B cell (primary cell): ENCODE data around the gene DYTN. TPM values are rescaled to one million over a fixed set of nuclear protein-coding genes. Genes with fewer than 3 reads are reported as not detected.

Source experiments
- ATAC-seq: fragments of 200-7000 bp; cut with Tn5 transposase; one replicate; pipeline ENCODE4 v1.10.0; 2021; ENCODE audit warnings: low read depth, mild to moderate bottlenecking, moderate number of reproducible peaks, moderate library complexity
- CTCF ChIA-PET: fragments of 350-600 bp; sonication (Branson Sonifier 250); formaldehyde crosslinking; loops from one replicate; lab custom pipeline; 2021; ENCODE audit warnings: antibody characterized with exemption, inconsistent platforms; lab: Charles Lee
- POLR2A ChIA-PET: fragments of 350-600 bp; sonication (Branson Sonifier 250); formaldehyde crosslinking; loops from one replicate; lab custom pipeline; 2021; ENCODE audit warnings: antibody characterized with exemption; lab: Charles Lee
- DNase-seq: peaks from one replicate; pipeline ENCODE4 v3.0.0; 2013
- H2AFZ ChIP-seq: 2 replicates; pipeline ENCODE4 v1.6.1; 2012; ENCODE audit warnings: mild to moderate bottlenecking, low read depth, low read length; ENCODE audit not compliant: insufficient read depth, poor library complexity, severe bottlenecking
- H3K27ac ChIP-seq, 2 donors: 1 replicate in 1 of 2; 2 replicates in 1 of 2; pipeline ENCODE4 v1.5.1; 2012 to 2013; ENCODE audit warnings: low read length in 2 of 2, mild to moderate bottlenecking in 2 of 2, moderate library complexity in 1 of 2
- H3K27me3 ChIP-seq, 4 experiments: fragments of 200-600 bp in 1 of 4; sonication (generic) in 1 of 4; replicated peaks in 1 of 4; 1 replicate in 2 of 4; 2 replicates in 2 of 4; pipeline versions ENCODE4 v1.6.1 to v1.7.0; 2013 to 2016; ENCODE audit warnings: low read length in 3 of 4, mild to moderate bottlenecking in 2 of 4, mixed read lengths in 1 of 4, moderate library complexity in 1 of 4; ENCODE audit not compliant: insufficient read depth in 4 of 4, control insufficient read depth in 3 of 4; ENCODE audit errors: control extremely low read depth in 1 of 4
- H3K36me3 ChIP-seq, 2 experiments: replicated peaks in 1 of 2; 1 replicate in 1 of 2; 2 replicates in 1 of 2; pipeline versions ENCODE4 v1.6.1 to v1.7.1; 2013; ENCODE audit warnings: low read length in 1 of 2; ENCODE audit not compliant: insufficient read depth in 2 of 2, control insufficient read depth in 1 of 2; ENCODE audit errors: control extremely low read depth in 1 of 2, extremely low read depth in 1 of 2
- H3K4me1 ChIP-seq, 2 donors: fragments of 200-600 bp in 1 of 2; sonication (generic) in 1 of 2; 1 replicate in 1 of 2; 2 replicates in 1 of 2; pipeline versions ENCODE4 v1.5.1 to v1.6.1; 2013 to 2017; ENCODE audit warnings: low read length in 2 of 2; ENCODE audit not compliant: control insufficient read depth in 2 of 2, insufficient read depth in 2 of 2
- H3K4me2 ChIP-seq: replicated peaks from 2 replicates; pipeline ENCODE3; 2012; ENCODE audit warnings: mild to moderate bottlenecking, low read depth, low read length; ENCODE audit not compliant: poor library complexity, severe bottlenecking
- H3K4me3 ChIP-seq, 5 experiments: fragments of 200-600 bp in 1 of 5; sonication (generic) in 1 of 5; 1 replicate in 3 of 5; 2 replicates in 2 of 5; pipeline versions ENCODE4 v1.5.1 to v1.7.0; 2011 to 2016; ENCODE audit warnings: low read length in 4 of 5, mild to moderate bottlenecking in 4 of 5, low read depth in 2 of 5, control low read depth in 1 of 5, moderate library complexity in 1 of 5; ENCODE audit not compliant: insufficient read depth in 1 of 5; ENCODE audit errors: control extremely low read depth in 1 of 5, extremely low read depth in 1 of 5
- H3K79me2 ChIP-seq: fragments of 200-600 bp; sonication (generic); one replicate; pipeline ENCODE4 v1.6.0; 2016; ENCODE audit warnings: low read length; ENCODE audit not compliant: control insufficient read depth, insufficient read depth
- H3K9ac ChIP-seq: fragments of 200-600 bp; sonication (generic); 2 replicates; pipeline ENCODE4 v1.6.1; 2017; ENCODE audit warnings: mild to moderate bottlenecking, low read length, moderate library complexity
- H3K9me3 ChIP-seq, 3 donors: one replicate each; pipeline versions ENCODE4 v1.6.1 to v1.7.1; 2013; ENCODE audit warnings: low read length in 2 of 3; ENCODE audit not compliant: control insufficient read depth in 2 of 3, insufficient read depth in 1 of 3; ENCODE audit errors: control extremely low read depth in 1 of 3
- H4K20me1 ChIP-seq: 2 replicates; pipeline ENCODE4 v1.6.0; 2012; ENCODE audit warnings: mild to moderate bottlenecking, low read length; ENCODE audit not compliant: insufficient read depth, control insufficient read depth, poor library complexity, severe bottlenecking
- H3K27ac Mint-ChIP-seq: one replicate; pipeline ENCODE4 v1.8.0; 2021; ENCODE audit warnings: mixed read lengths
- H3K27me3 Mint-ChIP-seq: one replicate; pipeline ENCODE4 v1.8.0; 2021; ENCODE audit warnings: mixed read lengths
- H3K4me1 Mint-ChIP-seq: one replicate; pipeline ENCODE4 v1.8.0; 2021; ENCODE audit warnings: mixed read lengths
- H3K4me3 Mint-ChIP-seq: one replicate; pipeline ENCODE4 v1.8.0; 2021; ENCODE audit warnings: mixed read lengths
- H3K9me3 Mint-ChIP-seq: one replicate; pipeline ENCODE4 v1.8.0; 2022; ENCODE audit warnings: mixed read lengths; ENCODE audit not compliant: insufficient read depth
- EZH2 ChIP-seq: IDR thresholded peaks from 2 replicates; pipeline ENCODE4 v1.6.1; 2012; ENCODE audit warnings: borderline replicate concordance, low read depth, mild to moderate bottlenecking, moderate library complexity, low read length; ENCODE audit not compliant: insufficient read depth, poor library complexity, severe bottlenecking
- WGBS: methylation state at CpG from one replicate; pipeline ENCODE4 v1.1.5; 2013; ENCODE audit warnings: missing lambda C conversion rate; ENCODE audit not compliant: insufficient coverage; 5-methylcytosine and 5-hydroxymethylcytosine counted together
- intact Hi-C: fragments of 100-400 bp; cut with micrococcal nuclease; formaldehyde crosslinking; loops from one replicate; pipeline ENCODE4 v1.10.0; 2022
- polyA plus RNA-seq: library from polyadenylated mRNA; depleted of rRNA; stranded (reverse); fragments of >200 nt; gene quantifications from 2 replicates; pipeline ENCODE4 v1.2.3, GENCODE V29; 2012
- total RNA-seq, 2 donors: library from RNA; stranded (reverse); fragments of 120-200 nt in 1 of 2; gene quantifications; 1 replicate in 1 of 2; 2 replicates in 1 of 2; pipeline versions ENCODE4 v1.2.3 to v1.2.4, GENCODE V29; 2013 to 2022
- TF ChIP-seq, protein P1 (sequence below): fragments of 200-600 bp; IDR thresholded peaks from one replicate; pipeline ENCODE4 v1.8.0; 2022; ENCODE audit warnings: antibody characterized with exemption, mild to moderate bottlenecking

Gene DYTN
- total and polyA plus RNA-seq, 2 donors (not counting 1 experiment from before 2014, with no cell fraction given), result not detected

DNA sequence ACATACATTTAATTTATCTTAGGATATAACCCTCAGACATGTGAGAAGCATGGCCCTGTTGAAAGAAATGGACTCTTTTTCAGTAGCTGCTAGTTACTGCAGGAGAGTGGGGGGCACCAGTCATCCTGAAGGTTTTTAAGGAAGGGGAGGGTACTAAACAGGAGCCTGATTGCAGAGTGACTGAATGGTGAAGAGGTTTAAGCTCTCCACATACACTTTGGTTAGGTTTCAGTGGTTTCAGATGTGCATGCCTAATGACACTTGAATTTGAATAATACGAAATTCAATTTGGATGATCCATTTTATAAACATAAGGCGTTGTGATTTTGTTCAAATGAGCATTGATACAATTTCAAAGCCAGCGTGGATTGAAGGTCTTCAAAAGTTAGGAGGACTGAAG, 86.9 kb downstream of the DYTN start:
- ATAC-seq, result no peak
- TF ChIP-seq, protein P1, sequence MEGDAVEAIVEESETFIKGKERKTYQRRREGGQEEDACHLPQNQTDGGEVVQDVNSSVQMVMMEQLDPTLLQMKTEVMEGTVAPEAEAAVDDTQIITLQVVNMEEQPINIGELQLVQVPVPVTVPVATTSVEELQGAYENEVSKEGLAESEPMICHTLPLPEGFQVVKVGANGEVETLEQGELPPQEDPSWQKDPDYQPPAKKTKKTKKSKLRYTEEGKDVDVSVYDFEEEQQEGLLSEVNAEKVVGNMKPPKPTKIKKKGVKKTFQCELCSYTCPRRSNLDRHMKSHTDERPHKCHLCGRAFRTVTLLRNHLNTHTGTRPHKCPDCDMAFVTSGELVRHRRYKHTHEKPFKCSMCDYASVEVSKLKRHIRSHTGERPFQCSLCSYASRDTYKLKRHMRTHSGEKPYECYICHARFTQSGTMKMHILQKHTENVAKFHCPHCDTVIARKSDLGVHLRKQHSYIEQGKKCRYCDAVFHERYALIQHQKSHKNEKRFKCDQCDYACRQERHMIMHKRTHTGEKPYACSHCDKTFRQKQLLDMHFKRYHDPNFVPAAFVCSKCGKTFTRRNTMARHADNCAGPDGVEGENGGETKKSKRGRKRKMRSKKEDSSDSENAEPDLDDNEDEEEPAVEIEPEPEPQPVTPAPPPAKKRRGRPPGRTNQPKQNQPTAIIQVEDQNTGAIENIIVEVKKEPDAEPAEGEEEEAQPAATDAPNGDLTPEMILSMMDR, result no peak
- TF ChIP-seq EZH2, result no peak
- Mint-ChIP-seq H3K4me1 (no peaks in the 10 kb centered on the region), H3K27ac (no peak overlapping the region), H3K27me3 (peaks cover 19% of the 10 kb centered on the region), H3K4me3 (no peak overlapping the region), H3K9me3 (no peaks in the 10 kb centered on the region)
- H3K27ac ChIP-seq, result no peak overlapping the region
- intact Hi-C loops, result no loop called here
- no peaks in the 10 kb centered on the region for H3K4me1 ChIP-seq
- POLR2A ChIA-PET, result no interaction called here
- CTCF ChIA-PET, result no interaction called here
- H3K79me2 ChIP-seq, result no peaks in the 10 kb centered on the region
- DNase-seq, result no peak
- WGBS, result no CpG with 5 or more reads among the region's 3 CpGs
- no peaks in the 10 kb centered on the region for H4K20me1 ChIP-seq
- H3K36me3 ChIP-seq, result no peaks in the 10 kb centered on the region
- H3K4me3 ChIP-seq, result no peak overlapping the region
- no peak overlapping the region for H3K4me2 ChIP-seq
- no peaks in the 10 kb centered on the region for H3K27me3 ChIP-seq
- no peak overlapping the region for H3K9ac ChIP-seq
- no peaks in the 10 kb centered on the region for H3K9me3 ChIP-seq
- H2AFZ ChIP-seq, result no peak overlapping the region

DNA sequence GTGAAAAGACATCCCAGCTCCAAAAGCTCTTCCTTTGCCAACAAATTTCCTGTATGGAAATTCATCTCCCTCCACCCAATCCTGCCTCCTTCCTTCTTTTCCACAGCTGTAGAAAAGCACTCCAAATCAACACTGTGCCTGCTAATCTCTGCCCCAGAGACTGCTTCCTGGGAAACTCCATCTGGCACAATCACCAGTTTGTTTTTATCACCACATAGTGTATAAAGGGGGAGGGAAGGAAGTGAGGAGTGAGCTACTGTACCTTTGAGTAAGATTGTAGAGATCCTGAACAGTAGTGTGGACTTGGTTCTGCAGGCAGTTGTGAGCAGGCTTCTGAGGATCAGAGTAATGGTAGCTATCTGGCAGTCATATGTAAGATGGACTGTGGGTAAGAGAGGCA, 90.6 kb downstream of the DYTN start:
- Mint-ChIP-seq H3K27ac (no peak overlapping the region), H3K9me3 (no peaks in the 10 kb centered on the region), H3K4me3 (no peak overlapping the region), H3K4me1 (no peaks in the 10 kb centered on the region), H3K27me3 (peaks cover 19% of the 10 kb centered on the region)
- CTCF ChIA-PET, result no interaction called here
- Histone ChIP-seq H3K27ac (no peak overlapping the region), H3K4me1 (no peaks in the 10 kb centered on the region), H3K36me3 (no peaks in the 10 kb centered on the region), H4K20me1 (no peaks in the 10 kb centered on the region), H3K9me3 (no peaks in the 10 kb centered on the region), H3K27me3 (no peaks in the 10 kb centered on the region), H3K79me2 (no peaks in the 10 kb centered on the region), H3K9ac (no peak overlapping the region), H3K4me3 (no peak overlapping the region), H3K4me2 (no peak overlapping the region), H2AFZ (no peak overlapping the region)
- DNase-seq (no peak), ATAC-seq (no peak)
- POLR2A ChIA-PET, result no interaction called here
- intact Hi-C loops, result no loop called here
- TF ChIP-seq, protein P1, result no peak
- TF ChIP-seq EZH2, result no peak
